Measurements from ENCODE around the gene SEC14L1.

The SEC14L1 gene

GRCh38 chr17:77216486-77216885 is 75.7 kb downstream of the SEC14L1 start:
- DNase-seq: no peak

DNA sequence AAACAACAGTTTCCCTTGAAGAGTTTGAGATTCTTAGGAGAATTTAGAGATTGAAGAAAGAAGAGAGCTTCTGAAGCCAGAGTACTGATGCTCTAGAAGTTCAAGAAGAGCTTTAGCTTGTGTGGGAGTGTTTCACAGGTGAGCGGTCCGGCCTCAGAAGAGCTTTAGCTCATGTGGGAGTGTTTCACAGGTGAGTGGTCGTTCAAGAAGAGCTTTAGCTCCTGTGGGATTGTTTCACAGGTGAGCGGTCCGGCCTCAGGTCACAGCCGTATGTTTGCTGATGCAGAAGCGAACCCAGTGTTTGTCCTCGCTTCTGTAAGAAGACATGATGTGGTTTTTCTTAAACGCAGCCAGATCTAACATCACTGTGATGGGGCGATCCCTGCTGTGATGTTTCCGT is 76.4 kb downstream of the SEC14L1 start:
- DNase-seq: no peak

DNA sequence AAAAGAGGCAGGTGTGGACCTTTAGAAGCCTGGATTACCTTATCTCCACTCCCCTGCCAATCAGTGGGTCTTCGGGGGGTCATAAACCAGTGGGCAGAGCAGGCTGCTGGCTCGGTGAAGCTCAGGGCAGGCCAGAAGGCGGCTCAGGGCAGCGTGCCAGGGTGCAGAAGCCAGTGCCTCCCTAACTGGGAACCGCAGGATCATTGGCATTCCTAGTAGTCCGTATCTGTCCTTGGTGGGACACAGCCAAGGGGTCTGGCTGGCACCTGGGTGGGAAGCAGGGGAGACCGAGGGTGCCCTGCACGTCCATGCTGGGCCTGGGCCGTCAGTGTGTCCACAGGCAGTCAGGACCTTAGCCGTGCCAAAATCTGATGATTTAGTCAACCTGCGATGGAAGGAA is 76.8 kb downstream of the SEC14L1 start:
- no peak for DNase-seq

GRCh38 chr17:77218902-77219301 is 78.1 kb downstream of the SEC14L1 start:
- DNase-seq: no peak

DNA sequence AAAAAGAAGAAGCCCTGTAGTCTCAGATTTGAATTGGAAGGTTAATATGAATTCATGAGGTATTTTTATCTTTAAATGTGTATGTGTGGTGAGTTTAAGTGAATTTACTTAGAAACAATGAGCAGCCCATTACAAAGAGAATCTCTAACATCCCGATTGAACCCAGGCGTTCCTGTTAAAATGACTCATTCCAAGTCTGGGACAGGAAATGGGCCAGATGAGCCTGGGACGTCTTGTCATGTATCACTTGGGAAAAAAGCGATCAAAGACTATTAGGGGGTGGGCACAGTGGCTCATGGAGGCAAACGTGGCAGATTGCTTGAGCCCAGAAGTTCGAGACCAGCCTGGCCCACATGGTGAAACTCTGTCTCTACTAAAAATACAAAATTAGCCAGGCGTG is 81.6 kb downstream of the SEC14L1 start:
- no peak for DNase-seq

GRCh38 chr17:77223642-77224420 is 83.1 kb downstream of the SEC14L1 start:
- no peak for DNase-seq

DNA sequence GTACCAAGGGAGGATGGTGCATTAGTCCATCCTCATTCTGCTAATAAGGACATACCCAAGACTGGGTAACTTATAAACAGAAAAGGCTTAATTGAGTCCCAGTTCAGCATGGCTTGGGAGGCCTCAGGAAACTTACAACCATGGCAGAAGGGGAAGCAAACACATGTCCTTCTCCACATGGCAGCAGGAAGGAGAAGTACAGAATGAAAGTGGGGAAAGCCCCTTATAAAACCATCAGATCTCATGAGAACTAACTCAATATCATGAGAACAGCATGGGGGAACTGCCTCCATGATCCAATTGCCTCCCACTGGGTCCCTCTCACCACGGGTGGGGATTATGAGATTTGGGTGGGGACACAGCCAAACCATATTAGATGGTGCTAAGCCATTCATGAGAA is 84.5 kb downstream of the SEC14L1 start:
- no peak for DNase-seq

DNA sequence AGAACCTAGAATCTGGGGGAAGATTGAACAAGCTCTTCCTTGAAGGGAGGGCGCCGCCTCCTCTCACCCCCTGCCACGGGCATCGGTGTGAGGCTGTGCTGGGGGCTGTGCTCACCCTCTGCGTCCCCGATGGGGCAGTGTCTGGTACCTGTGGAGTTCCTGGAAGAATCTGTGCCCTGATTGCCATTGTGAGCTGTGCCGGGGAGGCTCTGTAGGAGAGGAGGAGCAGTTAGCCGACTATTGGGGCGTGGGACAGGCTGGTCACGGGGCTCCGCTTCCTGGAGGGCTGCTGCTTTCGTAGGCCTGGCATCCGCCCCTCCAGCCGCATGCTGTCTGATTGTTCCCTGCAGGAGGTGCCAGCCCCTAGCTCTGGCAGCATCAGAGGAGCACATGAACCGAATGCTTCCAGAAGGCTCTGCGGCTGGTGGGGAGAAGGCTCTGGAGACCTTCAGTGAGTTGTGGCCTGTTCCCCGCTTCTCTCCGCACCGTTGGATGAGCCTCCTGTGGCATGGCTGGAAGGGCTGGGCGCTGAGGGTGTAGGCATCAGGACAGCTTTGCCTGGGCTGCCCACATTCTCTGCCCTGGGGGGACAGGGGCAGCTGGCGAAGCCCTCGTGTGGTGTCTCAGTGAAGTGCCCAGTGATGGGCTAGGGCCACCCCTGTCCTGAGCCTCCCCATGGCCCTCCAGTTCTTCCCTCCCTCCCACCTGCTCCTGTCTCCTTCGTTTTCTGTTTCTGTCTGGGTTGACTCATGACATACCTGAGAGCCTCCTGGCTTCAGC is 86.9 kb downstream of the SEC14L1 start:
- DNase-seq: no peak

DNA sequence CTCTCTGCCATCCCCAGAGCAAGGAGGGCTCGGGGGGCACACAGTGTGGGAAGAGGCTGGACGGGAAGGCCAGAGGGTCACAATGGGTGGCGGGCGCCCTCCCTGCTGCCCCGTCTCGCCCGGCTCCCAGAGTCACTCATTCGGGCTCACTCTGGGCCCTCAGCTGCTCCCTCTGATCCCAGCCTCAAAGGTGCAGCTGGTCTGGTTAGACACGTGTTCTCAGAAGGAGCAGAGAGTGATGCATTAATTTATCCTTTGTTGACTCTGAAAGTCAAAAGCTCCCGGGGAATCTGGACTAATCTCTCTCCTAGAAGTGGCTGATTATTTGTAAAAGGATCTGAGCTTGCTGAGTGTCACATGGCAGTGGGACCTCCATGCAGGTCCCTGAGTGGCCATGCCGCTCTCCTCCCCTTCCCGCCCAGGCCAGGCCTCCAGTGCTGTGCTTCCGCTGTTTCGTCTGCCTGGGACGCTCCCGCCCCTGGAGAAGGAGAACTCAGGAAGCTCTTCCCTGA is 87.5 kb downstream of the SEC14L1 start:
- DNase-seq: no peak

DNA sequence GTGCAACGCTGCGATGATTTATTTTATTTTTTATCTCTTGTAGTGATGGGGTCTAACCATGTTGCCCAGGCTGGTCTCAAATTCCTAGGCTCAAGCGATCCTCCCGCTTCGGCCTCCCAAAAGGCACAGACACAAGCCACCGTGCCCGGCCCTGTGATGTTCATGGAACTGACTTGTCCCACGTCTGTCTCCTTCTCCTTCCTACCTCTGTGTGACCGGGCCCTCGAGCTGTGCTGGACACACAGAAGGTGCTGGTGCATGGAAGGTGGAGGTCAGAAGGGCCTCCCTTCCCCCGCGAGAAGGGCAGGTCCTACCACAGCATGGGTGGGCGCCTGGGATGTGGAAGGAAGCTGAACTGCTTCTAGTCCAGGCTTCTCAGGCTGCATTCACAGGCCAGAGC is 88.0 kb downstream of the SEC14L1 start:
- DNase-seq: no peak

DNA sequence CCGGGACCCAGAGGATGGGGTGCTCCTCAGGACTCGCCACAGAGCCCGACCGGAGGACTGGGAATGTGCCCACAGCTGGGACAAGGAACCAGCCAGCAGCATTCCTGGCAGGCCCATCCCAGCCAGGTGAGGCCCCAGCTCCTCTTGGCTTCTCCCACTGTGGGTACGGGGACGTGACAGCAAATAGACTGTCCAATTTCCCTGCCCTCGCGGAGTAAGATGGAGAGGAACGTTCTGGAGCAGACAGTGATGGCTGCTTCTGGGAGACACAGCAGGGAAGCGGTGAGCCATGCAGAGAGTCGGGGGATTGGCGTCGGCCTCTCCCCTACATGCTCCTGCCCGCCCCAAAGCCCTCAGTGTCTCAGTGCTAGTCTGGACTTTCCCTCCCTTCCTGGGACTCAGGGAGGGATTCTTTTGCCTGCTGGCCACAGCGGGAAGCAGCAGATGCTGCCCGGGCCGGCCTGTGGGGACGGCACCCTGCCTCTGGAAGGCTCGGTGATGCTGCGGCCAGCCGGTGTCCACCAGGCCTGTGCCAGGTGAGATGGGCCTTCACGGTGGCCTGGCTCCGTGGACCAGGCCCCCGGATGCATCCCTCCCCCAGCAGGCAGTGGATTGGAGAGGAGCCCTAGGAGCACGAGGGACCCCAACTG is 89.1 kb downstream of the SEC14L1 start:
- no peak for DNase-seq

GRCh38 chr17:77230436-77230830 is 89.7 kb downstream of the SEC14L1 start:
- no peak for DNase-seq

GRCh38 chr17:77231076-77231871 is 90.5 kb downstream of the SEC14L1 start:
- no peak for DNase-seq

DNA sequence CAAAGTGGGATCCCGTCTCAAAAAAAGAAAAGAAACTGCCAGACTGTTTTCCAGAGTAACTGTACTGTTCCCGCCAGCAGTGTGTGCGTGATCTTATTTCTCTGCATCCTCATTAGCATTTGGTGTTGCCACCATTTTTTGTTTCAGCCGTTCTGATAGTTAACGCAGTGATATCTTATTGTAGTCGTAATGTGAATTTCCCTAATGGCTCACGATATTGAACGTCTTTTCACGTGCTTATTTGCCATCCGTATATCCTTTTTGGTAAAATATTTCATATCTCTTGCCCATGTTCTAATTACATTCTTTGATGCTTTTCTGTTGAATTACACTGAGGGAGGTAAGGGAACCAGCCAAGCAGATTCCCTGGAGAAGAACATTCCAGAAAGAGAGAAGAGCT is 92.4 kb downstream of the SEC14L1 start:
- DNase-seq: no peak

DNA sequence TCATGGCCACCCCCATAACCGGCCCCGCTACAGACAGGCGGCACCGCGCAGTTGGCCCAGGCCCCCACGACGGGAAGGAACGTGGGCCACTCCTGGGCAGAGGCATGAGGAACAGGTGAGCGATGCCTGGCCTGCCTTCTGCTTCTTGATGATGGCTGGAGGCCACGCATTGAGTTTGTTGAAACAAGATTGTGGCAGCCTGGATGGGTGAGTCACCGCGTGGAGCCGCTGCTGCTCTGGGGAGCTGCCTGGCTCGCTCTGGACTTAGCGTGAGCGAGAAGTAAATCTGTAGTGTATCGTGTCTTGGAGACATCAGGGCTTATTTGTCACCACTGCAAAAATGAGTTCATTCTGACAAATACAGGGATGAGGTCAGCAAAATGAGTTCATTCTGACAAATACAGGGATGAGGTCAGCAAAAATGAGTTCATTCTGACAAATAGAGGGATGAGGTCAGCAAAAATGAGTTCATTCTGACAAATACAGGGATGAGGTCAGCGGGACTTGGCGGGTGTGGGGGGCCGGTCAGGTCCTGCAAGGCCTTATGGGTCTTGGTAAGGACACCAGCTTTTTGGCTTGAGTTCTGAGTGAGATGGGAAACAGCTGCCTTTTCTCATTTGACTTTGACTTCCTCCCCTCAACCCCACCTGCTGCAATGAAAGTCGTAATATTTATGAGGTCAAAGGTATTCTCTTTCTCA is 93.0 kb downstream of the SEC14L1 start:
- DNase-seq: no peak

- no peak for DNase-seq
These were observed 93.9 kb downstream of the SEC14L1 start for GRCh38 chr17:77234695-77235094.

DNA sequence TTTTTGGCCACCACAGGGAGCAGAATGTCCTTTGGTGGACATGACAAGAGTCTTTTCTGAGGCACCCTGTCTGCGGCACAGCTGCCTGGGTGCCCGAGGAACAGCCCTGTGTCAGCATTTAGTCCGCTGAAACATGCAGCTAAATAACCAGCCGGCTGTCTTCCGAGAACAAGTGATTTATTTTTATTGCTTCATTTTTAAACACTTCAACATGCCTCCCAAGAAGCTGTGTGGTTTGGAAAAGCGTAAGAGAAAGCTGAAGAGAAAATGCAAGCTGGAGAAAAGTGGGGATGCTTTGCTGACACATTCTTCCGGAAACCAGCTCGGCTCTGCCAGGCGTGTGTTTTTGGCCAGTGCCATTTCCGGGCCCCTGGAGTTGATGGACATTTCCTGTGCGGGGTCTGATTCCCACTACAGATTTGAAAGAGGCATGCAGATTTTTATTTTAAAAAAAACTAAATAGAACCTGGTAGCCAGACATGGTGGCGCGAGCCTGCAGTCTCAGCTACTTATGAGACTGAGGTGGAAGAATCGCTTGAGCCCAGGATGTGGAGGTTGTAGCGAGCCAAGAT is 94.7 kb downstream of the SEC14L1 start:
- DNase-seq: no peak

- no peak for DNase-seq
These were observed 96.7 kb downstream of the SEC14L1 start for GRCh38 chr17:77237232-77238008.

DNA sequence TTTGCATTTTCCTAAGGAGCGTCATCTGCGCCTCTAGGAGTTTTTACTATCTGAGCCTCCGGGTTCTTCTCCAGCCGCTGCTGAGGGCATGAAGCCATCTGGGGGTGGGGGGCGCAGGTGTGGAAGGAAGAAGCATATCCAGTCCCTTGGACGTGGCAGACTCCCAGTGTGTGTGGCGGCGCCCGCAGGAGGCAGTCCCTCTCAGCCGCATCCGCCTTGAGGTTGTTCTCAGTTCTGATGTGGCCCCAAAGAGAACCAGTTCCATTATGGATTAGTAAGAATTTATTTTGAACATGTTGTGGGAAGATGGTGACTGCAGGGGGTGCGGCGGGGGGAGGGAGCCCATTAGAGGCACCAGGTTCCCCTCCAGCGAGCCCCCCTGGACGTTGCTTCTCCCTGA is 100.2 kb downstream of the SEC14L1 start:
- no peak for DNase-seq

- DNase-seq: no peak
These were observed 101.5 kb downstream of the SEC14L1 start for GRCh38 chr17:77242118-77242851.
